T-helper 2 cell (primary cell): Measurements from ENCODE around the gene RAET1G.
A peak's percentile ranks its signal among the peaks of the same experiment; 100 is the strongest.
"Not testable (repeated sequence)": the region's sequence is repeated elsewhere in the genome, so short reads cannot be mapped to it uniquely, and the experiment has no call there.

ENCODE experiments used
- DNase-seq, 5 experiments: peaks; one replicate each; pipeline versions ENCODE4 v3.0.0 to v3.0.0-alpha.2; 2012 to 2022

The RAET1G gene

DNA sequence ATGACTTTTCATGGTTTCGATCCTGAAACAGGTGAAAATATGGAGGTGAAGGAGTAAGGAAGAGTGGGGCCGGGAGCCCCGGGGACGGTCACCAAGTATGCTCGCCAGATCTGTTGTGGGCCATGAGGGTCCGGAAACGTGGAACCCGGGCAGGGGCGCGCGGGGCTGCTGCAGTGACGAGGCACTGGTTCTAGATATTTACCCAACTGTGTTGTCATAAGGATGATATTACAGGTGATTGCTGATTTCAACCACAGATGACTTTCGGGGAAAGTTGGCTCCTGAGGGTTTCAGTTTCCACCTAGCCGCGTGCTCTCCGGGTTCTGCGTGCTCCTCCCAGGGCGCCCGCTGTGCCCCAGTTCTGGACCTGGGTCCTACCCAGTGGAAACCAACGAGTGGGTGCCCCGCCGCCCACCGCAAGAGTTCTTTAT lies 12.2 kb downstream of the RAET1G start:
- DNase-seq: no peak

DNA sequence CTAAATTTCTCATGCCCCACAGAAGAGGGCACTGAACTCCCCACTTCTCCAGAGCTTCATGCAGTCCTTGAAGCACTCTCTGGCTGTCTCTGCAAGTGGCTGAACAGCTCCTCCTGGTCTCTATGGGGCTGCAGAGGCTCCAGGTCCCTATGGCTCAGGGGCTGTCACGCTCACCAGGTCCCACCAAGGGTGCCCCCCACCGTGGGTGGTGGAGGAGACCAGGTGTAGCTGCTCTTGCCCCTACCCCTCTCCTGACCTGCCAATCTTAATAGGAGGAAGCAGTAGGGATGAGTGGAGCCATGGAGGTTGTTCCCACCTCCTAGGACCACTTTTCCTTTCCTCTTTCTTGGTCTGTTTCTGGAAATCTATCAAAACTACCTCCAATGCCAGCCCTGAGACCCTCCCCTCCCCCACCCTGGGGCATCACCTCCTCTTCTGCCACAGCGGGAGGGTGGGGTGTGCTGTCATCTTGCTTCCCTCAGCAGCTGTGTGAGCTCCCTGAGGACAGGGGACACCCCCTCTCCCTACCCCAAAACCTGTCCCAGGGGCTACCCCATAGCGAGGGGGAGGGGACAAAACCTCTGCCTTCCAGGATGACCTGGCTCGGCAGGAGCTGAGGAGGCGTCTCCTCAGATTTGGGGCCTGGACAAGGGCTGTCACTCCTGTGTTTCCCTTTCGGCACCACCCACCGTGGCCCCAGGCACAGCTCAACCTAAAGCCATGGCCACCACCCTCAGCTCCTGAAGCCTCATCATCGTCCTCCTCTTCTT lies 13.0 kb downstream of the RAET1G start:
- no peak for DNase-seq

GRCh38 chr6:149908480-149908879 lies 14.4 kb downstream of the RAET1G start:
- DNase-seq: not testable (repeated sequence)

DNA sequence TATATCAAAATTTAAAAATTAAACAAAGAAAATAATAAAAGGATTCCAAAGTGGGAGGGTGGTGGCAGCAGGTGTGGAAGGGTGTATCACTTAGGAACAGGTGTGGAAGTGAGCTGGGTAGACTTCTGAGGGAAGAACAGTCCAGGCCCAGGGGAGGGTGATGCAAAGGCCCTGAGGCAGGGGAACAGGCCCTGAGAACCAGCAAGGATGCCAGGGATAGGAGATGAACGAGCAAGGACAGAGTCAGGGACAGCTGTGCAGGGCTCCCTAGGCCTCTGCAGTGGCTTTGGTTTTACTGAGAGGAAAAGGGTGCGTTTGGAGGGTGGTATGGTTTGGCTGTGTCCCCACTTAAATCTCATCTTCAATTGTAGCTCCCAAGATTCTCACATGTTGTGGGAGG lies 15.6 kb downstream of the RAET1G start:
- no peak for DNase-seq

DNA sequence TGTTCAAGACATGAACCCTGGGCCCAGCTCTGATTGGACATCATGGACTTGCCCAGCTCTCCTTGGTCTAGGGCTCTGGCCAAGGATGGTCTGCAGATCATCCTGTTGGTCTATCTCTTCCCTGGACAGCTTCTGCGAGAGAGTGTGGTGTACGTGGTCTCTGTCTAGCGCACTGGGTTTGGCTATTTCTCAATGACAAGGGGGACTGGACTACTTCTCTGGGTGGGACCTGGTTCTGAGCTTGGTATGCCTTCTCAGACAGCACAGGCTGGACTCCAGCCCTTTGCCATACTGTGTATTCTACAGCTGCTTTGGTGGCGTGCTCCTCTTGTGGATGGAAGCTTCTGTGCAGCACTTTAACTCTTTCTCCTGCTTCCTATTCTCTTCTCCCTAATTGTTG lies 16.5 kb downstream of the RAET1G start:
- DNase-seq: no peak

GRCh38 chr6:149905911-149906371 lies 17.0 kb downstream of the RAET1G start:
- DNase-seq: no peak

DNA sequence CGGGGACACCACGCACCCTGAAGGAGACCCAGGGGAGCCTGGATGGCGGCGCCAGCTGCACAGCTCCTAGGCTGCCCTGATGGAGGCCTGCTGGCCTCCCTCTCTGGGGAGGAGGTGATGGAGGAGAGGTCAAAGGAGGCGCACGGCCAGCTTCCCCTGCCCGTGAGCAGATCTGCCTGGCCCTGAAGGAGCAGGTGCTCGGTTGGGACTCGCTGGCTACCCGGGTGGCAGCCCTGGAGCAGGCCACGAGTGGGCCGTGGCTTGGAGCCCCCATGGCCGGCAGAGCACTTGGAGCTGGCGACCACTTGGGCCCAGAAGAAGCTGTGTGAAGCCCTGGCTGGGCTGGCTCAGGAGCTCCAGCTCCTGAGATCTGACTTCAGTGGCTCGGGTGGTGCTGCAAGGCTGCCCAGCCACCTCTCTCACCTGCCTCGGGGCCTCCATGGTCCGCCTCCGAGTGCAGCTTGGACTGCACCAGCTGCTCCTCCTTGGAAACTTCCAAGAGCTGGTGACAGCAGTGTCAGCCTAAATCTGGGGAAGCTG lies 17.5 kb downstream of the RAET1G start:
- DNase-seq: no peak

GRCh38 chr6:149904661-149905370 lies 18.1 kb downstream of the RAET1G start:
- DNase-seq: no peak

DNA sequence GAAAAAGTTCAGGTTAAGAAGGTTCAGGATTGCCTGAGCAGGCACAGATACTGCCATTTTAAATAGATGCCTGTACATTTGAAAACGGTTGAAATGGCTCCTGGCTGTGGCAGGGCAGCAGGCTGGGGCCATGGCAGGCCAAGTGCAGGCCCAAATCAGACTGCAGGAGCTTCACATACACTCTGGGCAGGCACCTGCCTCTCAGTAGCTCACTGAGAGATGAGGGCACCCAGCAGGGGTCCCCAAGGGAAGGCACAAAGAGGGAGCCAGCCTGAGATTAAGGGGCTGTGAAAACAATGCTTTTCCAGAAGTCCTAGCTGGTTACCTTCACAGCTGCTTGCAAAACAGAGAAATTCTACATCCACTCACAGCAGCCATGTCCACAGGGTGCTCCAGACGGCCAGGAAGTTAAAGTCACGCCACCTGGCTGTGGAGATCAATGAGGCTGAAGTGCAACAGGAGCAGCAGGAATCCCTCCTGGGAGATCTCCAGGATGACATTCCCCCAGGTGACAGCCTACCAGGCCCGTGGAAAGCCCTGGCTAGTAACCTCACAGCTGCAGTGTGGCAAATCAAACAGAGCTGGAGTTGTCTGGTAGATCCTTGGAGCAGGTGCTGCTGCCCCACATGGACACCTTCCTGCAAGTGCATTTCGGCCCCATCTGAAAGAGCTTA lies 18.8 kb downstream of the RAET1G start:
- DNase-seq: no peak

- DNase-seq: no peak
These were observed 21.3 kb downstream of the RAET1G start for GRCh38 chr6:149901444-149902140.

DNA sequence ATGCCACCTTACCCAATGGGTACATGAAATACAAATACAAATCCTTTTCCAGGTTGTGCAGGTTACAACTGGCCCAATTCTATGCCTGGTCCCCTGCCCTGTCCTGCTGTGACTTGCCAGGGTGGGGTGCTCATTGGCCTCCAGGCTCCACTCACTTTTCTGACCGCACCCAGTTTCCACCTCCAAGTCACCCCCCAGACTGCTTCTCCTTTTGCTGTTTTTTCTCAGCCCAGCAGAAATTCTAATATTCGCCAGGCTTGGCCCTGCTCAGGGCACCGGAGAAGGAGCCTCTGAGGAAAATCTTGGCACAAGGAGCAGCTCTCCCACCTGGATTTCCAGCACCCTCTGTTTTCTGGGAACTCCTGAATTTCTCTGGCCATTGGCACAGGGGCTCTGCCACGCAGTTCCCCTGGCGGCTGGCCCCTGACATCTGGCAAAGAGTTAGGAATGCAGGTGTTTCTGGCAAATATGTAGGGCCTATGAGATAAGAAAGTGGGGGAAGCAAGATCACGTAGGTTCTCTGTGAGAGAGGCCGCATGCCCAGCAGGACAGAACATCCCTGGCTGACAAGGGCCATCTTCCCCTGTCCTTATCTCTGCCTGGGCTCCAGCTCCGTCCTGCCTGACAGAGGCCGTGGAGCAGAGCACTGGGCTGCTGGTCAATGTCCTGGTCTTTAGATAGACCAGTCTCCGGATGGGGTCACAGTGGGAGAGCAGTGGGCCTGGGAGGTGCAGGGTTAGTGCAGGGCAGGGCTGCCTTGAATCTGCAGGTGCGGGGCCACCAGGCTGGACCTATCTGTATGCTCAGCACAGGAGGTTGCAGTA lies 22.1 kb downstream of the RAET1G start:
- DNase-seq: no peak

DNA sequence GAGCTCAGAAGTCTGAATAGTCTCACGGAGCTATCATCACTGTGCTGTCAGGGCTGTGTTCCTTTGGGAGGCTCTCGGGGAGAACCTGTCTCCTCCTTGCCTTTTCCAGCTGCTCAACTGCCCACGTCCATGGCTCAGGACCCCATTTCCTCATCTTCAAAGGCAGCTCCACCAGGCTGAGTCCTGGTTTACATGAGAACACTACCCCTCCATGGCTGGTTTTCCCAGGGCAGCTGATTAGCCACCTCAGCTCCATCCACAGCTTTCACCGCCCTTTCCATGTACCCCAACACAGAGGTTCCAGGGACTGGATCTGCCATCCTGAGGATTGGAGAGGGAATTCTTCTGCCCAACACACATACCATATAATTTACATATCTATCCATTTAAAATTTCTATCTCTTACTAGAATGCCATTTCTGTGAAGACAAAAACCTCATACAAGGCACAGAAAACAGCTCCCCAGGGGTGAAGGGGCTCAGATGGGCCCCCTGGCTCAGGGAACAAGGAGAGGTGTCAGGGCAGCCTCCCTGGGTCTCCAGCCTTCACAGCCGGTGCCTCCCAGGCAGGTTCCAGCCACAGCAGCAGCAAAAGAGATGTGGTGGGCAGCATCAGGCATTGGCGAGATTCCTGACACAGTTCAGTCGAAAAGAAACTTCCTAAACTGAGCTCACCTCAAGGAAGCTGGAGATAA lies 22.8 kb downstream of the RAET1G start:
- no peak for DNase-seq

DNA sequence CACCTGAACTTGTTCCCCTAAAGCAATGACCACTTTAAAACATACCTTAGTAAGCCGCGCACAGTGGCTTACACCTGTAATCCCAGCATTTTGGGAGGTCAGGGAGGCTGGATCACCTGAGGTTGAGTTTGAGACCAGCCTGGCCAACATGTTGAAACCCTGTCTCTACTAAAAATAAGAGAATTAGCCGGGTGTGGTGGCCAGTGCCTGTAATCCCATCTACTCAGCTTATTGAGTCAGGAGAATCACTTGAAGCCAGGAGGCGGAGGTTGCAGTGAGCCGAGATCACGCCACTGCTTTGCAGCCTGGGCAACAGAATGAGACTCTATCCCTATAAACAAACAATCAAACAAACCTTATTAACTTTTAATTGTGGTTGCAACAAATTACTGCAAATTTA lies 23.4 kb downstream of the RAET1G start:
- no peak for DNase-seq

DNA sequence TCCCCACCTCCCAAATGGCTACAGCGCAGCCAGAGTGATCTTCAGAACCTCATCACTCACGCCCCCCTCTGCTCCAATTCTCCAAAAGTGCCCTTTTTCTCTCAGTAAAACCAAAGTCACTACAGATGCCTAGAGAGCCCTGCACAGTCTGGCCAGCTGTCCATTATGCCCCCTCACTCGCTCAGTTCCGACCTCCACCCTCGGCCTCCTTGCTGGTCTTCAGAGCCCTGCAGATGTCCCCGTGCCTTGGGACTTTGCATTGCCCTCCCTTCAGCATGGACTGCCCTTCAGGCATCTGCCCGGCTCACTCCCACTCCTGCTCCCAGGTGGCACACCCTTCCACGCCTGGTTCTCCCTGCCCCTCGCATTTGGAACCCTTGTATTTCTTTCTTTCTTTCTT lies 24.0 kb downstream of the RAET1G start:
- no peak for DNase-seq

- no peak for DNase-seq
These were observed 24.8 kb downstream of the RAET1G start, which contains the start of gene RAET1E for GRCh38 chr6:149897855-149898744. Gene RAET1E, minus strand, starts transcription at chr6:149898113. Its CDS starts 7,212 bp downstream, at chr6:149890901.

DNA sequence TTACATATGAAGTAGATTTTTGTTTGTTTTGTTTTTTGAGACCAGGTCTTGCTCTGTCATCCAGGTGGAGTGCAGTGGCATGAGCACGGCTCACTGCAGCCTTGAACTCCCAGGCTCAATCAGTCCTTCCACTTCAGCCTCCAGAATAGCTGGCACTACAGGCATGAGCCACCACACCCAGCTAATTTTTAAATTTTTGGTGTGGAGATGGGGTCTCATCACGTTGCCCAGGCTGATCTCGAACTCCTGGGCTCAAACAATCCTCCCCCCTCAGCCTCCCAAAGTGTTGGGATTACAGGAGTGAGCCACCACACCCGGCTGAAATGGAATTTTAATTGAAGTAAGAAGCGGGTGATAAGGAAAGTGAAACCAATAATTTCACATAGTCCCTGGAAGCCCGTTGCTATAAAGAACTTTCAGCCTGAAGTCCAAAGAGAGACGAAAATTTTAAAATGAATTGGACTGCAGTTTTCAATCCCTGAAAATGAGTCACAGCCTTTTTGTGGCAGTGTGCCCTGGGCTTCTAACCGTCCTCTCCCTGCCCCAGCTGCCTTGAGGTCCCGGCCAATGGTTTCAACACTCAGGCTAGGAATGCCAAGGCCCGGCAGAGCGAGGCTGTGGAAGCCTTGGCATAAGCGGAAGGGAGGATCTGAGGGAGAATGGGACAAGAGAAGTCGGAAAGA lies 25.8 kb downstream of the RAET1G start:
- no peak for DNase-seq

DNA sequence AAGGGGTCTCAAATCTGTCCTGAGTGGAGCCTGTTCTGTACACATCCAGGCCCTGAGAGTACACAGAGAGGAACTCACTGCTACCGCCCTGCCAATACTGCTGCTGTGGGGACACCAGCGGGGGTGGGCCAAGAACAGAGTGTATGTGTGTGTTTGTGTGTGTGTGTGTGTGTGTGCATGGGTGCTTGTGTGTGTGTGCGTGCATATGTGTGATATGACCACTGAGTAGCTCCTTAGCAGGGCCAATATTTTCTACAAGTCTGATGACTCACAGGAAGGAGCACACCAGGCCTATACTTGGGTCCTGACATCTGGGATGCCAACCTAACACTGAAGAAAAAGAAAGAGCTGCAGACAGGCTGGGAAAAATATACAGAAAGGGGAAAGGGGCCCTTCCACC lies 26.4 kb downstream of the RAET1G start:
- peak in 1 of 5 experiments; percentile 14 for DNase-seq

DNA sequence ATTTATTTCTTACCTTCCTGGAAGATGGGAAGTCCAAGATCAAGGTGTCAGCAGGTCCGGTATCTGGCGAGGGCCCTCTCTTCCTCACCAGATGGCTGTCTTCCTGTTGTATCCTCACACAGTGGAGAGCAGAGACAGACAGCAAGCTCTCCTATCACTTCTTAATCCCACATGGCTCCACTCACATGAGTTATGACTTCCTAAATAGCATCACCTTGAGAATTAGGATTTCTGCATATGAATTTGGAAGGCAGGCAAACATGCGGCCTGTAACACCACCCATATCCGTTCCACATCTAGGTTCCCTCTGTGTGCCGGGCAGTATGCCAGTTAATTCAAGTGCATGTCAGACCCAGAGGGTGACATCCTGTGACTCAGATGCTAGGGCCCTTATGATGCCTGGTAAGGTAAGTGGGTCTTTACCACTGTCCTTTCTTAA lies 27.1 kb downstream of the RAET1G start:
- peak in 2 of 5 experiments; percentile 28 to 43 for DNase-seq

- no peak for DNase-seq
These were observed 27.8 kb downstream of the RAET1G start for GRCh38 chr6:149895048-149895590.
